ENCODE measurements around the gene KEAP1.

Gene KEAP1

GRCh38 chr19:10521461-10522171 is 18.5 kb upstream of the KEAP1 start:
- no peak for DNase-seq

GRCh38 chr19:10520652-10521318 is 17.6 kb upstream of the KEAP1 start:
- no peak for DNase-seq

GRCh38 chr19:10519421-10519820 is 16.3 kb upstream of the KEAP1 start:
- no peak for DNase-seq

GRCh38 chr19:10518444-10519361 is 15.5 kb upstream of the KEAP1 start:
- DNase-seq = peak; percentile 35

GRCh38 chr19:10517760-10518443 is 14.7 kb upstream of the KEAP1 start:
- DNase-seq = no peak

- DNase-seq = no peak
Measured at GRCh38 chr19:10517361-10517759, 14.2 kb upstream of the KEAP1 start, which contains the start of gene S1PR5. Gene S1PR5, minus strand, starts transcription at chr19:10517447. Its CDS starts 2,436 bp downstream, at chr19:10515011.

GRCh38 chr19:10516671-10517286 is 13.6 kb upstream of the KEAP1 start:
- DNase-seq = no peak

- peak; percentile 36 for DNase-seq
Measured at GRCh38 chr19:10516064-10516385, 12.9 kb upstream of the KEAP1 start.

- peak; percentile 55 for DNase-seq
Measured at GRCh38 chr19:10514211-10515145, 11.3 kb upstream of the KEAP1 start.

GRCh38 chr19:10513223-10513622 is 10.1 kb upstream of the KEAP1 start:
- no peak for DNase-seq

- DNase-seq = peak; percentile 60
Measured at GRCh38 chr19:10510301-10510802, 7.2 kb upstream of the KEAP1 start.

GRCh38 chr19:10508707-10509106 is 5.6 kb upstream of the KEAP1 start:
- no peak for DNase-seq

GRCh38 chr19:10508036-10508435 is 4.9 kb upstream of the KEAP1 start:
- DNase-seq = no peak

GRCh38 chr19:10505583-10506229 is 2.5 kb upstream of the KEAP1 start:
- DNase-seq = peak; percentile 85

GRCh38 chr19:10502524-10503001 is 593 bp downstream of the KEAP1 start:
- DNase-seq = peak; percentile 89

- DNase-seq = peak; percentile 43
Measured at GRCh38 chr19:10501971-10502523, 1.1 kb downstream of the KEAP1 start.

- no peak for DNase-seq
Measured at GRCh38 chr19:10500247-10500592, 2.9 kb downstream of the KEAP1 start.

GRCh38 chr19:10499550-10500246 is 3.5 kb downstream of the KEAP1 start:
- no peak for DNase-seq

- no peak for DNase-seq
Measured at GRCh38 chr19:10497371-10497770, 5.8 kb downstream of the KEAP1 start.

All from activated gamma-delta T cell treated with Interleukin-2 at 50 U/mL for 16 hours (primary cell).